VCaP (cell line): Measurements from ENCODE around the gene ABR.
A peak's percentile ranks its signal among the peaks of the same experiment; 100 is the strongest.
"Not testable (repeated sequence)": the region's sequence is repeated elsewhere in the genome, so short reads cannot be mapped to it uniquely, and the experiment has no call there.

Experiments used
- H3K27ac ChIP-seq: fragments of 450-650 bp; 2 replicates; pipeline ENCODE4 v1.5.1; 2017
- TF ChIP-seq, protein P1 (sequence below): fragments of 450-650 bp; conservative IDR thresholded peaks from 2 replicates; pipeline ENCODE4 v1.5.1; 2017; ENCODE audit warnings: mild to moderate bottlenecking, moderate library complexity

ABR gene

GRCh38 chr17:1160591-1161390 is 19.0 kb downstream of the ABR start:
- TF ChIP-seq, protein P1, sequence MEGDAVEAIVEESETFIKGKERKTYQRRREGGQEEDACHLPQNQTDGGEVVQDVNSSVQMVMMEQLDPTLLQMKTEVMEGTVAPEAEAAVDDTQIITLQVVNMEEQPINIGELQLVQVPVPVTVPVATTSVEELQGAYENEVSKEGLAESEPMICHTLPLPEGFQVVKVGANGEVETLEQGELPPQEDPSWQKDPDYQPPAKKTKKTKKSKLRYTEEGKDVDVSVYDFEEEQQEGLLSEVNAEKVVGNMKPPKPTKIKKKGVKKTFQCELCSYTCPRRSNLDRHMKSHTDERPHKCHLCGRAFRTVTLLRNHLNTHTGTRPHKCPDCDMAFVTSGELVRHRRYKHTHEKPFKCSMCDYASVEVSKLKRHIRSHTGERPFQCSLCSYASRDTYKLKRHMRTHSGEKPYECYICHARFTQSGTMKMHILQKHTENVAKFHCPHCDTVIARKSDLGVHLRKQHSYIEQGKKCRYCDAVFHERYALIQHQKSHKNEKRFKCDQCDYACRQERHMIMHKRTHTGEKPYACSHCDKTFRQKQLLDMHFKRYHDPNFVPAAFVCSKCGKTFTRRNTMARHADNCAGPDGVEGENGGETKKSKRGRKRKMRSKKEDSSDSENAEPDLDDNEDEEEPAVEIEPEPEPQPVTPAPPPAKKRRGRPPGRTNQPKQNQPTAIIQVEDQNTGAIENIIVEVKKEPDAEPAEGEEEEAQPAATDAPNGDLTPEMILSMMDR, result no peak
- no peak overlapping the region for H3K27ac ChIP-seq

GRCh38 chr17:1159431-1160180 is 20.2 kb downstream of the ABR start:
- H3K27ac ChIP-seq, result no peak overlapping the region
- TF ChIP-seq, protein P1, result no peak

DNA sequence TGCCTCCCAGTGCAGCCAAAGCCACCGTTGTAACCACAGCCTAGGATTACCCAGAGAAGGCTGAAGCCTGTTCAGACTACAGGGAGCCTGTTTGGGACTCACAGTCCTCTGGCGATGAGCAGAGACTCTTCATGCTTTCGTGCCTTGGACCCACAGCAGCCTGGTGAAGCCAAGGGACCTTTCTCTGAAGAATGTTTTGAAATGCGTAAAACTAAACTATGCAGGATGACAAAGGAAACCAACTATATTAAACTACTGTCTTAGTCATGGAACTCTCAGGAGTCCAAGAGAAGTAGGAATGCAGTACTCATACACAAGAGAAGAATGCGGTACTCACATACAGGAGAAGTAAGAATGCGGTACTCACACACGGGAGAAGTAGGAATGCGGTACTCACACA is 20.9 kb downstream of the ABR start:
- H3K27ac ChIP-seq, result no peak overlapping the region
- TF ChIP-seq, protein P1, result no peak

DNA sequence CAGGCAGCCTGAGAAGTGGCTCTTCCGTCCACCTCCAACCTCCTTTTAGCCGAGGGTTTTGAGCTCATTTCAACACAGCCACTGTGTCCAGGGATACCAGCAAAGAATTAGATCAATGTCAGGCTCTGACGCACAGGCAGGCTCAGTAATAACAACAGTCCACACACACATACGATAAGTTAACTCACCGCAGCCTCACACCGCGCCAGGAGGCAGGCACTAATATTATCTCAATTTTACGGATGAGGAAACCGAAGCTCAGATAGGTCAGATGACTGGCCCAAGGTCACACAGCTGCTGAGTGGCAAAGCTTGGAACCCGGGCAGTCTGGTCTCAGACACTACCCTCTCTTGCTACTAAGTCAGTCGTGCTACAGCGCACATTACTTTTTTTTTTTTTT is 22.9 kb downstream of the ABR start:
- TF ChIP-seq, protein P1, result no peak

GRCh38 chr17:1154704-1155103 is 25.1 kb downstream of the ABR start:
- TF ChIP-seq, protein P1, result no peak

More for the DNA sequence above, 22.9 kb downstream of the ABR start:
- no peak overlapping the region for H3K27ac ChIP-seq

DNA sequence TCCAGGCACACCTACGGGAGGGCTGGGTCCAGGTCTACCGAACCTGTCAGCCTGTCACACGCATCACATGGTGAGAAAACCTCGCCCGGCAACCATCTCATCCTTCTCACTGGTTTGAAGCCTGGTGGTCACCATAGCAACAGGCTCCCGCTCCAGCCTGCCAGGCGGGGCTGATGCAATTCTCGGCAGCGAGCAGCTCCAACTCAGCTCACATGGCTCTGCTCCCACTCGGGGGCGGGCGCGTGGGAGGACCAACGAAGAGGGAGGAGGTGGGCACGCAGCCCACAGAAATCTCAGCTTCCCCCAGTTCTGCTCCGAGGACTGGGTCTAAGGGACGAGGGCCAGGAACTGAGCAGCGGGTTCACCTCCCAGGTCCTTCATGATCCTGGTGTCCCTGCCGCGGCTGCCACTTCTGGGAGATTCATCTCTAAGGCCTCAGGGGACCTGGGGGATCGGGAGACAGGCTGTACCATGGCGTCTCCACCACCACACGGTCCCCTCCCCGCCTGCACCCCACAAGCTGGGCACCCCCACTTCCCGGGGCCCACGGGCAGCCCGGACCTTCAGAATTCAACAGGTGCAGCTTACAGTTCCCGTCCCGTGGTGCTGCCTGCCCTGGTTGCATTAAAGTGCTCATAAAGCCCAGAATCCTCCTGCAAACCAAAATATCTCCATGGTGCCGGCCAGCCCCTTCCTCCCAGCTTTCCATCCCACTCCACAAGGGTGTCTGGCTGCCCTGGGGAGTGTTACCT is 25.8 kb downstream of the ABR start:
- TF ChIP-seq, protein P1, result no peak
- peak overlapping the region; percentile 27; the same call in 1 of the 2 replicates for H3K27ac ChIP-seq

More at GRCh38 chr17:1154704-1155103, 25.1 kb downstream of the ABR start:
- no peak overlapping the region for H3K27ac ChIP-seq

DNA sequence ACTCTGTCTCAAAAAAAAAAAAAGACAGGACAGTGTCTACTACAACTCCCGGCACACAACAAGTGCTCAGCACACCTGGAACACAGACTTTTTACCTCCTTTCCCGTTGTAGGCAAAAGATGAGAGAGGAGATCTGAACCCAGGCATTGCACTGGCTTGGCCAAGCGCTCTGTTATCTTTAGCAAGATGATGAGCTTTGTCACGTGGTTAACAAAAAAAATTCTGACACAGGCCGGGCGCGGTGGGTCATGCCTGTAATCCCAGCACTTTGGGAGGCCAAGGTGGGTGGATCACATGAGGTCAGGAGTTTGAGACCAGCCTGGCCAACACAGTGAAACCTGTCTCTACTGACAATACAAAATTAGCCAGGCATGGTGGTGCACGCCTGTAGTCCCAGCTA is 27.2 kb downstream of the ABR start:
- not testable (repeated sequence) for H3K27ac ChIP-seq
